RPMI8226 (cell line): ENCODE data around the gene HPCAL4.

ENCODE experiments used
- DNase-seq: peaks from one replicate; pipeline ENCODE4 v3.0.0-alpha.2; 2015

HPCAL4 gene

DNA sequence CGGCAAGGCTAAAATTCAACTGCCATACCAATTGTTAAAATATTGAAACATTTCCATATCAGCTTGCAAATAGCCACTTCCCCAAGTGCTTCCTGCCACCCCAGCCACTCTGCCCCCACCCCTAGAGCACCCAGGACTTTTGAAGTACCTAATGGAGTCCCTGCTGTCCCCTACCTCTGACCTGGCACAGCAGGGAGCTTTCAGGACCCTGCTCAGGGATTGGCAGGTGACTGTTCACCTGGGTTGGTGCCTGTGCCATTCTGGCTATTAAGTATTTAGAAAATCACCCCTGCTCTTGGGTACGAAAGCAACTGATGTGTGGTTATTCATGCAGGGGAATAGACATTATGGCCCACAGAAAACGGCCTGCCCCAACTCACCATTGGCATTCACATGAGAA, 9.1 kb upstream of the HPCAL4 start:
- DNase-seq = no peak

DNA sequence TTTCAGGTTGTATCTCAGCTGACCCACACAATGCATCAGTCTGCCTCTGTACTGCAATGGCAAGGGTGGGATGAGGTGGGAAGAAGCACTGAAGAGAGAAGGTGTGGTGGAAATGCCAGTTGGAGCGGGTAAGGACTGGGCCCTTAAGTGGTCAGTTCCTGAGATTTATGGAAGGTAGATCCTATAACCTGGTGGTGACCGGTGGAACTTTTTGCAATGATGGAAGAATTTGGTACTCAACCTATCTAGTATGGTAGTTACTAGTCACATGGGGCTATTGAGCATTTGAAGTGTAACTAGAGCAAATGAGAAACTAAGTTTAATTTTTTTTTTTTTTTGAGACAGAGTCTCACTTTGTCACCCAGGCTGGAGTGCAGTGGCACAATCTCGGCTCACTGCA, 8.2 kb upstream of the HPCAL4 start:
- no peak for DNase-seq

- no peak for DNase-seq
Measured at GRCh38 chr1:39698568-39698967, 7.3 kb upstream of the HPCAL4 start.

- no peak for DNase-seq
Measured at GRCh38 chr1:39696448-39696847, 5.2 kb upstream of the HPCAL4 start.

- no peak for DNase-seq
Measured at GRCh38 chr1:39695016-39695415, 3.8 kb upstream of the HPCAL4 start.

GRCh38 chr1:39694026-39694425, 2.8 kb upstream of the HPCAL4 start:
- DNase-seq = no peak

GRCh38 chr1:39692152-39693074, 1.2 kb upstream of the HPCAL4 start:
- DNase-seq = no peak

DNA sequence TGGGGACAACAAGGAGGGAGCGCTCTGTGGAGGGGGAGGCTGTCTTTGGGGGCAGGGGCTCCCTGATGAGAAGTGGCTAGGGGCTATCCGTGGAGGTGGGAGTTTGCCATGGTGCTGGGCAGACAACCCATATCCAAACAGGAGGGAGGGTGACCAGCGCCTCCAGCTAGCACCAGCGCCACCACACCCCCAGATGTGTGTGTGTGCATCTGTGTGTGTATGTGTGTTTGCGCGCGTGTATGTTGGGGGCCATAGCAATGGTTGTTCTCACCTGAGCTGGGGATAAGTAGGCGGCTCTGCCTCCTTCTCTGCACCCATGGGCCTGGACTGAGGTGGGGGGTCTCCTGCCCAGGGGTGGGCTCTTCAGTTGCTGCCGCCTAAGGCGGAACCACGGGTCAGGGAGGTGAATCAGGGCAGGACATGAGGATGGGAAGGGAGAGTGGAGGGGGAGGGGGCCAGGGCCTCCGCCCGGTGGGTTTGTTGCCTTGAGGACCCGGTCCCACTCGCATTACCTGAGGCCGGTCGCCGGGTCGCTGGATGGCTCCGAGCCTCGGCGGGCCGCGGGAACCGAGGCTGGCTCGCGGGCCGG, 345 bp downstream of the HPCAL4 start:
- no peak for DNase-seq

GRCh38 chr1:39690225-39690624, 1.0 kb downstream of the HPCAL4 start:
- DNase-seq = no peak

GRCh38 chr1:39689635-39690034, 1.6 kb downstream of the HPCAL4 start:
- DNase-seq = no peak

GRCh38 chr1:39689214-39689613, 2.0 kb downstream of the HPCAL4 start:
- no peak for DNase-seq

- DNase-seq = no peak
Measured at GRCh38 chr1:39688706-39689105, 2.5 kb downstream of the HPCAL4 start.

DNA sequence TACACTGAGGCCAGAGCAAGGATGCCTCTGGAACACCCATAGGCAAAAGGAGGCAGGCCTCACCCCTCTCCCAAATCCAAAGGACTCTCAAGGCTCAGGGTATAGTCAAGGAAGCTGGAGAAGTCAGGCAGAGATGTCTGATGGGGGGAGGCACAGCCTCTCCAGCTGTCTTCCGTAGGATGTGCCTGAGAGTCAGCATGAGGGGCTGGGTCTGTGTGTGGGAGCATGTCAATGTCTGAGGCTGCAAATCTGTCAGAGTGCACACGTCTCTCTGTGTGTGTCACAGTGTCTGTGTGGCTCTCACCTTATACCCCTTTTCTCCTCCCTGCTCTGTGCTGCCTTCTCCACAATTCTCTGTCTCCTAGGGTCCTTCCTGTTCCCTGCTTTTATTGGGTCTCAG, 4.0 kb downstream of the HPCAL4 start:
- DNase-seq = no peak

DNA sequence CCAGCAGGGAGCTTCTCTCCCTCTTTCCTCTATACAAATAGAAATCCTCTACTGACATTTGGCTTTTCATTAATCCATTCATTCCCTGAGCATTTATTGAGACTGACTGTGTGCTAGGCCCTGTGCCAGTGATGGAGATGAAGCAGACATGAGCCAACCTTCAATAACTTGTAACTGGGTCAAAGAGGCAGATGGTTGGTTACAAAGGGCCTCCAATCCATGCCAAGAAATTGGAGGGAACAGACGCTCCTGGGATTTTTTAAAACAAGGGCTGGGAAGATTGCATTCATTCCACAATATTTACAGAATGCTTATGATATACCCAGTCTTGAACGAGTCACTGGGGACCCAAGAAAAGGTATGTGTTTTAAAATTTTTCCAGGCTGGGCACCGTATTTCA, 6.2 kb downstream of the HPCAL4 start:
- no peak for DNase-seq

DNA sequence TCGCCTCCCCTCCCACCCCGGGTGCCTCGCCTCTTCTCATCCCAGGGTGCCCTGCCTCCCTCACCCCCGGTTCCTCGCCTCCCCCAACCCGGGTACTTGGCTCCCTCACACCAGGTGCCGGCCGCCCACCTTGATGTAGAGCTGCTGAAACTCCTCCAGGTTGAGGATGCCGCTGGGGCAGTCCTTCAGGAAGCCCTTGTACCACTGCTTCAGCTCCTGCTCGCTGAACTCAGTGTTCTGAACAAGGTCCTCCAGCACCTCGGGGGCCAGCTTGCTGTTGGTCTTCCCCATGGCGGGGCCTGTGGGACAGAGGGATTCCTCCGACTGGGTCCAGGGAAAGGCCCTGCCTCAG, 6.9 kb downstream of the HPCAL4 start:
- DNase-seq = no peak

- DNase-seq = no peak
Measured at GRCh38 chr1:39683591-39684312, 7.5 kb downstream of the HPCAL4 start.

GRCh38 chr1:39681999-39682398, 9.2 kb downstream of the HPCAL4 start:
- DNase-seq = no peak

- peak; percentile 32 for DNase-seq
Measured at GRCh38 chr1:39681294-39681693, 9.9 kb downstream of the HPCAL4 start.

GRCh38 chr1:39680751-39681150, 10.5 kb downstream of the HPCAL4 start:
- no peak for DNase-seq

- no peak for DNase-seq
Measured at GRCh38 chr1:39679821-39680220, 11.4 kb downstream of the HPCAL4 start.

GRCh38 chr1:39678889-39679288, 12.3 kb downstream of the HPCAL4 start:
- no peak for DNase-seq

DNA sequence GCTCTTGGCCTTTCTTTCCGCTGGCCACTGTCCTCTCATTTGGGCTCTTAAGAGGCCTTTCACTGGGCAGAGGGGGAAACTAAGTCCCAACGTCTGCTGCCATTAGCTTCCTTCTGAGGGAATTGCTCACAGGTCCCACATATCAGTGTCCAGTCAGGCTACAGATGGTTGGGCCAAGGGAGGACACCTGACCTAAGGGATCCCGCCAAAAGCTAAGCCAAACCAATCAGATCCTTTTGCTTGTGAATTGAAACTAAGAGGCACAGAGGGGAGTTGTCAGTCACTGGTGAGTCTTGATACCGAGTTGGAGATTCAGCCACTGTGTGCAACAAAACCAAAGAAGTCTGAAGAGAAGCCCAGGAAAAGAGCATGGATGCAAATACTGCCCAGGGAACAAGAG, 13.6 kb downstream of the HPCAL4 start:
- no peak for DNase-seq

DNA sequence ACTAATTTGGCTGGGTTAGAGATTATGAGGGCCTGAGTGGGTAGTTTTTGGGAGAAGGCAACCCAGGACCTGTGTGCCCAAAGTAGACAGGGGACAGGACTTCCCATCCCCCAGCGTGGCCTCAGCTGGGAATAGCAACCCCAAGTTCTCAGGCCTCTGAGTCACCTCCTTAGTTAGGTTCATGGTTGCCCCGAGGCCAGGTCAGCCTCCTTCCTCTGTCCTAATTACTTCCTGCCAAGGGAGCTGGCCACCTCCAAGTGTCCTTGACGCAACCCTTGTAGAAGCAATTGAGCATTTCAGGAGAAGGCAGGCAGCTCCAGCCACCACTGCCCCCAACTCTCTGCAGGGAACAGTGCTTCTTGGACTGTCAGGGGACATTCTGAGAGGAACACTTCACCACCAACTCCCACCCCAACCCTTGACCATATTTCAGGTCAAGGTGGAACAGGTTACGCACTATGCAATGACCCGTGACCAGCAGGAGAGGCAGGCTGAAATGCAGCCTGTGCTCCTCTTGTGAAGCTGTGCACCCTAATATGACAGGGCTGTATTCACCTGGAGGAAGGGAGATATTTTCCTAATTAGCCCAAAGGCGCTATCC, 14.2 kb downstream of the HPCAL4 start:
- no peak for DNase-seq

DNA sequence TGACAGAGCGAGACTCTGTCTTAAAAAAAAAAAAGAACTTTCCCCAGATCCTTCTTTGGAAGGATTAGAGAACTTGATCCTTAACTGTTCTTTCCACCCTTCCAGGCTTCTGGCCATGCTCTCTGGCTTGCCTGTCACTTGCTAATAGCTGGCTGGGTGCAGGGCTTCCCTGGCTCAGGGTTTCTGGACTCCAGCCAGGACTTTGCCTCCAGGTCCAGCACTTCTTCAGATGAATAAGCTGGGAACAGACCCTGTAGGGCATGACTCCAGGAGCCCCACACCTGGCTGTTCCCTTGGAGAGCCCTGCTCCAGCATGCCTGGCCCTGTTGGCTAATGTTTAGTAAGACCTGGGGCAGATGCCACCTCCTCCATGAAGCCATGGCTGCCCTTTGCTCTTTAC, 16.0 kb downstream of the HPCAL4 start:
- no peak for DNase-seq
